Hematopoietic multipotent progenitor cell treated with erythropoietin and hydrocortisone succinate and interleukin-3 and kit ligand, for 8 days (in vitro differentiated cells): ENCODE results near the gene RB1.
"Not testable (repeated sequence)": the region's sequence is repeated elsewhere in the genome, so short reads cannot be mapped to it uniquely, and the experiment has no call there.

Experiments used
- DNase-seq: peaks from one replicate; pipeline ENCODE4 v3.0.0-alpha.2; 2015

The RB1 gene

DNA sequence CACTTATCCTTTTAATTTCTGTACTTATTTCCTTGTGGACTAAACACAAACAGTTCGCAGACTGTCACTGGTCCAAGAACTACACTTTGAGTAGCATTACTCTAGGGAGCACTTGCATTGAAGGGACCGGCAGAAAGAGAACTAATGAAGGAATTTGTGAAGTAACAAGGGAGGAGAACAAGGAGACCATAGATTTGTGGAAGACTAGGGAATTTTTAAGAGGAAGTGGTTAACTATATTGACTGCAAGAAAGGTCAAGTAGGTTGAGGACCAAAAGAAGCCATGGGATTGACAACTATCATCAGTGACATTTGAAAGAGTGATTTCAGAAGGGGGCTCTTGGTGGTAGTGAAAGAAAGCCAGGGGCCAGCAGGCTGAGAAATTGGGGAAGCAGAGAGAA, 4.0 kb upstream of the RB1 start:
- no peak for DNase-seq

DNA sequence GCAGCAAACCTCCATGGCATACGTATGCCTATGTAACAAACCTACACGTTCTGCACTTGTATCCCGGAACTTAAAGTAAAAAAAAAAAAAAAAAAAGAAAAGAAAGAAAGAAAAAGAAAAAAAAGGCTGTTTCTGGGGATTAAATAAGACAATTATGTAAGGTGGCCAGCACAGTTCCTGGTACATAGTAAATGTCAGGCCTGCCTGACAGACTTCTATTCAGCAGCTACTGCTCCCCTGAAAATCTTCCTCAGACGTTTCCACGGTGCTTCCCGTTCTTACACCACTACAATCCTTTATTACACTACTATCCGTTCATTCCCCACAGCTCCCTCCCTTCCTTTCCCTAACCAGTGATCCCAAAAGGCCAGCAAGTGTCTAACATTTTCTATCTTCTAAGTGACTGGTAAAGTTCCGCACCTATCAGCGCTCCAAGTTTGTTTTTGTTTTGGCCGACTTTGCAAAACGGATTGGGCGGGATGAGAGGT, 636 bp upstream of the RB1 start:
- peak; percentile 67 for DNase-seq

DNA sequence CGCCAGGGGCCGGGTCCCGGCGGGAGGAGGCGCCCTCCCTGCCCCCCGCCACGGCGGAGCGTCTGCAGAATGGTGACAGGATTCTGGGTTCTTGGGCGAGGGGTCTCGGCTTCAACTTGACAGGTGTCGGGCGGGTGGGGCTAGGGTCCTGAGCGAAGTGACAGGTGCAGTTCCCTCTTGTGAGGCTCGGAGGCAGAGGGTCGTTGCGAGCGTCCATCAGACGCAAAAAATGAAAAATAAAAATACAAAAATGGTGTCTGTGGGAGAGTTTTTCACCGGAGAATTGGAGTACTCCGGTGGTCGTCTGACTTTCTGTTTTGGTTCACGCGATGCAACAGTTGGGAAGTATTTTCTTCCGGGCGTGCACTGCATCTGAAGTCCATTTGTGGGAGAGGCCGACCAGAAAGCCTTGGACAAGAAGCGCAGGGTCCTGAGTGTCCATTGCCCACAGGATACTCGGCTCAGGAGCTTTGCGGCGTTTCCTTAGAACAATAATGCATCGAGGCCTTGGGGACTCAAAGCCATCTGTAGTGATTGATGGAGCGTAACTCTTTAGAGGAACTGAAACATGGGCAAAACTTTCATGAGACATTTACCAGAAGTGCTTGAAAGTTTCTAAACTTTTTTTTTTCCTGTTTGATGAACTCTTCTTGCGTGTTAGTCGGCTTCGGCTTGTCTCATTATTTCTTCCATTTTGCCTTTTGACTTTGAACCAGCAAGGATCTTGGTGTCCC, 759 bp downstream of the RB1 start:
- peak; percentile 51 for DNase-seq

DNA sequence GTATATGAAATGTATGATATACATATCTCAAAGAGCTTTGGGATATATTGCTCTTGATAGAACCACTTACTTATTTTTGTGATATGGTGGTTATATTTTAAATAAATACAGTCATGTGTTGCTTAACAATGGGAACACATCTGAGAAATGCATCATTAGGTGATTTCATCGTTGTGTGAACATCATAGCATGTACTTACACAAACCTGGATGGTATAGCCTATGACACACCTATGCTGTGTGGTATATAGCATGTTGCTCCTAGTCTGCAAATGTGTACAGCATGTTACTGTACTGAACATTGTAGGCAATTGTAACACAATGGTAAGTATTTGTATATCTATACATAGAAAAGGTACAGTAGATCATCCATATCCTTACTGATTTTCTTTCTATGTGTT, 7.7 kb downstream of the RB1 start:
- DNase-seq: no peak

DNA sequence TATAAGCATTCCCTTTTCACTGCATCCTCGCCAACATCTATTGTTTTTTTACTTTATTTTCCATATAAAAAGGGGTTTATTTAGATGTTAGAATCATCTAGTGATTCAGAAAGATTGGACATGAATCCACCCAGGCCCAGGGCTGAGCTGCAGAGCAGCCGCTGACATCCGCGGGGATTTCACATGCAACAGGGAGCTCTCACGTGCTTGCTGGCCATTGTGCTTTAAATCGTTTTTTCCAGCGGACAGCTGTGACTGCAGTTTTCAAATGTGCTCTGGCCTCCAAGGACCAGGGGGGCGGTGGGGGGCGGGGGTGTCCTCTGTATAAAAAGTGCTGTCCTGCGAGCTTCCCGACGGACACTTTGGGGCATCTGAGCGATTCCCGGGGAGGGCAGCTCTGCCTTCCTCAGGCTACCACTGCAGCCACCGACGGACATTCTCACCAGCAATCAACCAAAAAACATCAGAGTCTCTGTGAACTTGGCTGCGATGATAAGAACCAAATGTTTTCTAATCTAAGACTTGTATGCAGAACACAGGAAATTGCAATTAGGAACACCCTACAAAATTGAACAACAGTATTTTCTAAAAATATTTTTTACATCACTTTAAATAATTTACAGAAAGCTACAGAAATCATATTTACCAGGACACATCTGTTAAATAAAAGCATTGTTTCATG, 12.6 kb downstream of the RB1 start:
- DNase-seq: peak; percentile 51

DNA sequence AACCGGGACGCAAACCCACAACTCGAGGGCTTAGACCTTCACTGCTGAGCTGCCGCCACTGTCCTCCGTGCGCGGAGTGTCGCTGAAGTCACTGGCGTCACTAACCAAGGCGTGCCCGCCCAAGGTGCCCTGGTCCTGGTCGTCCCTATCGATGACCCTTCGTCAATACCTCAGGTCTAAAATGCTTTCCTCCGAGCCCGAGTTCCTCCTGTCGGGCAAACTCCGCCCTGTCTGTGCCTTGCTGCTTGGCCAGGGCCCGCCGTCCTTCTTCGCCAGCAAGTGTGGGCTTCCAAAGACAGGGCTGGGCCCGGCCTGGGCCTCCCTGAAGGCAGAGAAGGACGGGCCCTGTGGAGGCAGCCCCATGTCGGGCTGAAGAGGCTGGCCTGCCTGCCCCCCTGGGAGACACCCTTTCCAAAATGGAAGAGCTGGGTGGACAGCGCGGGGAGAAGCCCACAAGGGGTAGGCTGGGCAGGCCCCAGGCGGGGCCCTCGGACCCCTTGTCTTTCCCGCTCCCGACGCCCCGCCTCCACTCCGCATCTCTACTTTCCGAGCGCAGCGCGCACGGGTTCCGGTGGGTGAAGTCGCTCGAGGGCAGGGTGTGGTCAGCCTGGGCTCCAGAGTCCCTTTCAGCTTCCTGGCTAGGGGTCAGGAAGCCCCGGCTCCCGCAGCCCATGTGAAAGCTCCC, 13.4 kb downstream of the RB1 start:
- no peak for DNase-seq

DNA sequence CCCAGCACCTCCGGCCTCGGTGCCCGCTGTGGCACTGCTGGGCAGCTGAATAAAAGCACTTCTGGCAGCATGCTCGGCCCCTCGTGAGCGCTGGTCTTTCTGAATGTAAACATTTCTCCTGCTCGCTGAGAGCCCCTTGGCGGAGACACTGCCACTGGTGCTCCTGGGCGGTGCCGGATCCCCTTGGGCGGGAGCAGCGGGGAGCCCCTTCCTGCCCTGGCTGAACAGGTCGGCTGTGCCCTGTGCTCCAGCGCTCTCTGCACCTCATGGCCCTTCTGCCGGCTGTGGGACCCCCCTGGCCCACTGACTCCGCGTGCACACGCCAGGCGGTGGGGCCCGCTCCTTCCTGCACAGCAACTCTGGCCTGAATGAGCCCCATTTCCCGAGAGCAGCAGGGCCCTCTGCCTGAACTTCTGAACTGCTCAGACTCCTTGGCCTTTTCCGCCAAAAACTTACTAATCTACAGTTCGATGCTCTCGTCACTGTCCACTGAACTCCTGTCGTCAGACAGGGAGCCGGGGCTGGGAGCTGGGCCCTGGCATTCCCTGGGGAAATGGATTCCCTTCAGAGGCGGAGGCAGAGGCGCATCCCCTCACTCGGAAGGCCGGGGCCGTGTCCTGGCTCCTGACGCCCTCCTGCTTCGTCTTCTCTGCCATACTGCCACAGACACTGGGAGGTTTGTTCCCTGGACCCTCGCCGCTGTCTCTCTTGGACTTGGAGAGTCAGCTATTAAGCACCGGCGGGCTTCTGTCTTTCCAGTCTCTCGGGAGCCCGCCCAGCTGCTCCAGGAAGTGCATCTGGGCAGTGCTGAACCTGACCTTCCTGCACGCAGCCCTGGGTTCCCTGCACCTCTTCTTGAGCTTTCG, 14.2 kb downstream of the RB1 start:
- no peak for DNase-seq

DNA sequence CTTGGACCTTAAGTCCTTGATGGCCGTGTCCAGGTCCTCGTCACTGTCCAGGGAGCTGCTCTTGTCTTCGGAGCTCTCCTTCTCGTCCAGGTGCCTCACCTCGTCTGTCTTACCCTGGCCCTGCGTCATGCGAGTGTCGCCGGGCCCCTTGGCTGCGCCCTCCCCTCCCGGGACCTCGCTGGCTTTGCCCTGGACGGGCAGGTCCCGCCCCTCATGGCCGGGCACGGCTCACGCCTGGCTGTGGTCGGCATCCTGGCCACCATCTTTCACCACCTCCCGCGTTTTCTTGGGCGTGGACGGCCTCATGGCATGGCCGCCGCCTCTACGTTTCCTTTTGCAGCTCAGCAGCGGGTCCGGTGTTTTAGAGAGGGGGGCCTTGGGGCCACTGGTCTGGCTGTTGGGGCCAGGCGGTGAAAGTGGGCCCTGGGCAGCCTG, 14.8 kb downstream of the RB1 start:
- DNase-seq: no peak

DNA sequence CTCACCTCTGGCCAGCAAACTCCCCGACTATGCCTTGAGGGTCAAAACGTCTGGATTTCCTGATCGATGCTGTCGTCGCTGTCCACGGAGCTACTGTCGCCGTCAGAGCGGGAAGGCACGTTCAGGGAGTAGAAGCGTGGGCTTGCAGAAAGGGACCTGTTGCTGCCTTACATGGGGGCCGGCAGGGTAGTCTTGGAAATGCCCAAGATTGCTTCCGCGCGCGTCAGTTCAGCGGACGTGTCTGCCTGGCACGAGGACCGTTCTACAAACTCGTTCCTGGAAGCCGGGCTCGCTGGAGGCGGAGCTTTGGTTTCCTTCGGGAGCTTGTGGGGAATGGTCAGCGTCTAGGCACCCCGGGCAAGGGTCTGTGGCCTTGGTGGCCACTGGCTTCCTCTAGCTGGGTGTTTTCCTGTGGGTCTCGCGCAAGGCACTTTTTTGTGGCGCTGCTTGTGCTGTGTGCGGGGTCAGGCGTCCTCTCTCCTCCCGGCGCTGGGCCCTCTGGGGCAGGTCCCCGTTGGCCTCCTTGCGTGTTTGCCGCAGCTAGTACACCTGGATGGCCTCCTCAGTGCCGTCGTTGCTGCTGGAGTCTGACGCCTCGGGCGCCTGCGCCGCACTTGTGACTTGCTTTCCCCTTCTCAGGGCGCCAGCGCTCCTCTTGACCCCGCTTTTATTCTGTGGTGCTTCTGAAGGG, 15.4 kb downstream of the RB1 start:
- DNase-seq: peak; percentile 21

DNA sequence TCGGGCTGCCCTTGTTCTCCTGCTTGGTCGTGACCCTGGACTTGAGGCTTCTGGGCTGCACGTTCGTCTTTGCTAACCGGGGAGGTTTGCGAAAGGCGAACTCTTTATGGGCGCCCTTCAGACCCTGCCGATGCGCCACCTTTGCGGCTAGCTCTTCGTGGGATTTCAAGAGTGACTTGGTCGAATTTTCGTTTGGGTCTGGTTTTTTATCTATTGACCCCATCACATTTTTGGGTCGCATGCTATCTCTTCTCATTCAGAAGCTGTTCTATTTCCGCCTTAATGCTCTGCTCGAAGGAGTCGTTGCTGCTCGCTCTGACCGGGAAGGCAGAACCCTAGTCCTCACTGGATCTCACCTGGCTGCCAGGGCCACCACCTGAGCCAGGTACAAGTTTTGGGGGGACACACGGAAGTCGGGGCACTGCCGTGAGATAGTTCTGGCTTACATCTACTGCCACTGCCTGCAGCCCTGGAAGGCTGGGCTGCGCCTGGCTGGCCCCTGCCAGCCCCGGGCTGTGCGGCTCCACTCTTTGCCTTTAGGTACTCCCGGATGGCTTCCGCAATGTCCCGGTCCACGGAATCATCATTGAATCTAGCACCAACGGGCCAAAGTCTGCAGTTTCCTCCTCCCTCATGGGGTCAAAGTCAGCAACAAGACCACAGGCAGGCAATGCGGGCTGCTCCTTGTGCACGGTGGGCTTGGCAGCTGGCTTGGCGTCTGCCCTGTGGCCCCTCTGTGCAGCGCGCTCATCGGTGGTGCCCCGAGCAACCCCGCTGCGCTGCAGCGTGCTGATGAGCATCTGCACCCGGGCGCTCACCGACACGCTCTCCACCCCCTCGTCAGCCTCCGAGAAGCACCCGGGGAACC, 16.2 kb downstream of the RB1 start:
- peak; percentile 37 for DNase-seq

DNA sequence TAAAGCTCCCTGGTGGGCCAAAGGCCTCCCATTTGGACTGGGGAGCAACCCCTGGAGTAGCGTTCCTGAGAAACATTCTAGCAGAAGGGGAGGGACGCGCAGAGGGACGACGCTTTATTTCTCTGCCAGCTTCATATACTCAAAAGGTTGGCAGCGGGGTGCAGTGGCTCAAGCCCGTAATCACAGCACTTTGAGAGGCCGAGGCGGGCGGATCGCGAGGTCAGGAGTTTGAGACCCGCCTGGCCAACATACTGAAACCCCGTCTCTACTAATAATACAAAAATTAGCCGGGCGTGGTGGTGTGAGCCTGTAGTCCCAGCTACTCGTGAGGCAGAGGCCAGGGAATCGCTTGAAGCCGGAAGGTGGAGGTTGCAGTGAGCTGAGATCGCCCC, 16.8 kb downstream of the RB1 start:
- DNase-seq: no peak

DNA sequence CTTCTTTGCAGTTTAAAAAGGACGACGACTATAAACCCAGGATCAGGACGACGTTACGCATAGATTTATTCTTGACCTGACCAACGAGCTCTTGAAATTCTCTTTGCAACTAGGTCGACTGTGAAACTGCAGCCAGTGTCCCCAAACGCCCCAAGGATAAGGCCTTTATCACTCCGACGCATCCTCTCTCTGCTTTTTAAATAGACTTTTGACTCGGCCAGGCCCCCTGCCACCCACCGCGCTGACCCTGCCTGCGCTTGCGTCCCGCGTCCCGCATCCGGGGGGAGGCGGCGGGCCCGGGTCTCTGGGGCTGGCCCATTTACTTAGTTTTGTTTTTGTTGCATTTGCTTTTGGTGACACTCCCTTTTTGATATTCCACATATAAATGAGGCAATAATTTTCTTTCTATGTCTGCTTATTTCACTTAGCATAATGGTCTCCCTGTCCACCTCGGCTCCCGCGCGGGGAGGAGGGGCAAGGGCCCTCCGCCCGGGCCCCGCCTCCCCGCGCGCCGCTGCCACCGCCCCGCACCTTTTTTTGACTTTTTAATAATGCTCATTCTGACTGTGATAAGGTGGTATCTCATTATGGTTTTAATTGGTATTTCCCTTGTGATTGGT, 17.4 kb downstream of the RB1 start:
- peak; percentile 33 for DNase-seq

DNA sequence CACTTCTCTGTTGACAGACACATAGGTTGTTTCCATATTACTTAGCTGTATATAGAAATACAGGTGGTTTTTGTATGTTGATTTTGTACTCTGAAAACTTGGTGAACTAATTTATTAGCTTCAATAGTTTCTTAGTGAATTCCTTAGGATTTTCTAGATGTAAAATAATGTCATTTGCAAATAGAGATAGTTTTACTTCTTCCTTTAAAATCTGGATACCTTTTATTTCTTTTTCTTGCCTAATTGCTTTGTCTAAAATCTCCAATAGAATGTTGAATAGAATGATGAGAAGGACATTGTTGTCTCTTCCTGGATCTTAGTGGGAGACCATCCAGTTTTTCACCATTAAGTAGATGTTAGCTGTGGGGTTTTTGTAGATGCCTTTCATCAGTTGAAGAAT, 18.7 kb downstream of the RB1 start:
- no peak for DNase-seq

DNA sequence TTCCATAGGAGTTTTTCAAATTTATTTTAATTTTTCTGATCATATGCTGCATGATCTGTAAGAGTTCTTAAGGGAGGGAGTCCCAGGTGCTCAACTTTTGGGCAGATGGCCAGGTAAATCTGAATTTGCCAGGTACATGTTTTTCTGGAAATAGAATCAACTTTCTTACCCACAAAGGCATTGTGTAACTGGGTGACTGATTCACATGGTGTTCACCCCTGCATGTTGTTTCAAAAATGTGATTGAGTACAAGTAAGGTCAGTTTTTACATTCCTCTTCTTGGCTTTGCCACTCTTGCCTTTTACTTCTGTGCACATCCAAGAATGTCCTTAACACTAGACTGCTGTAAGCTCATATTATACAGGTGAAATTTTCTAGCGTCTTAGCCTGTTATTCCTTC, 30.4 kb downstream of the RB1 start:
- no peak for DNase-seq

DNA sequence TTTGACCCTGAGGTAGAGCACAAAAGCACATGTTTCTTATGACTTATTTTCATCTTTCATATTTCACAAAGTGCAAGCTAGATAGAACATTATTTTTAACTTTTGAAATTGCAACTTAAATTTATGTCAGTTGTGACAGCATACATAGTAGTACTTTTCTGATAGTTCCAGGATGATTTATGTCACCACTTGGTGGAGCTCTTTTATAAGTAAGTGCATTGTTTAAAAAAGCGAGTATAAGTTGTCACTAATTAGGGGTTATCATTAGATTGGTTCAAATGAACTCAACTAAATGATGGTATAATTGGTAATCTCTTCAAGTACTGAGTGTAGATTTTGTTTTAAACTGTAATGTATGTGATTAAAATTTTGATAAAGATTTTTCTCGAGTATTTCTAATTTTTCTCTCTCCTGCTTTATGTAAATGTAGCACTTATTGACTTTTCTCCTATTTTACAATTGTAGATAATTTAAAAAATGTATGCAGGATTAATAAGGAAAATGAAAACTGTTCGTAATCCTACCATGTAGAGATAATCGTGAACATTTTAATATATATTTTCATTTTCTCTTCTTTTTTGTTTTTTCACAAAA, 31.1 kb downstream of the RB1 start:
- peak; percentile 69 for DNase-seq

DNA sequence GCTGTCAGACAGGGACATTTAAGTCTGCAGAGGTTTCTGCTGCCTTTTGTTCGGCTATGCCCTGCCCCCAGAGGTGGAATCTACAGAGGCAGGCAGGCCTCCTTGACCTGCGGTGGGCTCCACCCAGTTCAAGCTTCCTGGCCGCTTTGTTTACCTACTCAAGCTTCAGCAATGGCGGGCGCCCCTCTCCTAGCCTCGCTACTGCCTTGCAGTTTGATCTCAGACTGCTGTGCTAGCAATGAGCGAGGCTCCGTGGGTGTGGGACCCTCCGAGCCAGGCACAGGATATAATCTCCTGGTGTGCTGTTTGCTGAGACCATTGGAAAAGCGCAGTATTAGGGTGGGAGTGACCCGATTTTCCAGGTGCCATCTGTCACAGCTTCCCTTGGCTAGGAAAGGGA, 35.6 kb downstream of the RB1 start:
- not testable (repeated sequence) for DNase-seq

DNA sequence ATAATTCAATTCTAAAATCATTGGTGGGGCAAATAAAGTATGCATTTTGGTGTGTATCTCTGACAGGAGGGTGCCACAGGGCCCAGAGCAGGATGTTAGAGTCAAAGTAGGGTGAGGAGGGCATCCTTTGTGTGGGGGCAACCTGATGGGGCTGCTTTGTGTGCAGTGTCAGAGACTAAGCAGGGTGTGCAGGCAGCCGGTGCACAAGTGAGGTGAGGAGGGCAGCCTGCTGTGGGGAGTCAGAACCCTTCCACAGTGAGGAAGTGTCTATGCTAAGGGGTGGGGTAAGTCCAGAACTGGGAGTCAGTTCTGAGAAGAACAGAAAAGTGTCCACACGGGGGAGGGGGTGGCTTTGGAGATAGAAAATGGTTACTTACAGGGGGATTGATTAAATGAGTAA, 40.7 kb downstream of the RB1 start:
- no peak for DNase-seq

DNA sequence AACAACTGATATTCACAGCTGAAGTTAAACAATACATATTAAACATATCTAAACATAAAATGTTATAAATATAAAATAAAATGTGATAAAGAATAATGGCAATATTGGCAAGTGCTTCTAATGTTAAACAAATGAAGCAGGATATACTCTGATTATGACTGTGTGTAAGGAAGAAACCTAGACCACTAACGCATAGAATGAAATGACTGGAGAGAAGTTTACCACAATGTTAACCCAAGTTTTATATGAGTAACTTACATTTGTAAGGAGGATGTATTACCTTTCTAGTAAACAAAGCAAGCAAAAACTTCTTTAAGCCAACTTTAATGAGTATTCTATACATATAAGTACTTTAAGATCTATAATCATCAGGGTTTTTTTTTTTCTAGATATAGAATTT, 43.0 kb downstream of the RB1 start:
- no peak for DNase-seq

DNA sequence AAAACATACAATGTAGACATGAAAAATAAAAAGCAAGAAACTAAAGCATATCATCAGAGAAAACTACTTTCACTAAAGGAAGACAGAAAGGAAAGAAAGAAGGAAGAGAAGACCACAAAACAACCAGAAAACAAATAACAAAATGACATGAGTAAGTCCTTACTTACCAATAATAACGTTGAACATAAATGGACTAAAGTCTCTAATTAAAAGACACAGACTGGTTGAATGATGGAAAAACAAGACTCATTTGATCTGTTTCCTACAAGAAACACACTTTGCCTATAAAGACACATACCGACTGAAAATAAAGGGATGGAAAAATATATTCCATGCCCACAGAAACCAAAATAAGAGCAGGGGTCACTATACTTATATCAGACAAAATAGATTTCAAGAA, 46.0 kb downstream of the RB1 start:
- DNase-seq: no peak

DNA sequence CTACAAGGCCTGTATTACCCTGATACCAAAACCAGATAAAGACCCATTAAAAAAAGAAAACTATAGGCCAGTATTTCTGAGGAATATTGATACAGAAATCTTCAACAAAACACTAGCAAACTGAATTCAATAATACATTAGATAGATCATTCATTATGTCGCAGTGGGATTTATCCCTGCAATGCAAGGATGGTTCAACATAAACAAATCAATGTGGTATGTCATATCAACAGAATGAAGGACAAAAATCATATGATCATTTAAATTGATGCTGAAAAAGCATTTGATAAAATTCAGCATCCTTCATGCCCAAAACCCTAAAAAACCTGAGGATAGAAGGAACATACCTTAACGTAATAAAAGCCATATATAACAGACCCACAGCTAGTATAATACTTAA, 50.0 kb downstream of the RB1 start:
- no peak for DNase-seq
